GM20431 (cell line): ENCODE results near the gene ANKRD7.

Experiments used
- in situ Hi-C: fragments of 300-500 bp; cut with MseI, MboI; formaldehyde crosslinking; loops from one replicate; pipeline ENCODE4 v1.15.0; 2020; ENCODE audit warnings: low sequenced_read_pairs; ENCODE audit not compliant: unreplicated experiment

ANKRD7 gene, protein sequence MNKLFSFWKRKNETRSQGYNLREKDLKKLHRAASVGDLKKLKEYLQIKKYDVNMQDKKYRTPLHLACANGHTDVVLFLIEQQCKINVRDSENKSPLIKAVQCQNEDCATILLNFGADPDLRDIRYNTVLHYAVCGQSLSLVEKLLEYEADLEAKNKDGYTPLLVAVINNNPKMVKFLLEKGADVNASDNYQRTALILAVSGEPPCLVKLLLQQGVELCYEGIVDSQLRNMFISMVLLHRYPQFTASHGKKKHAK

GRCh38 chr7:118224521-118224920 is at the start of gene ANKRD7:
Gene ANKRD7, plus strand, starts transcription at chr7:118224704. Its CDS starts 127 bp downstream, at chr7:118224831.
- in situ Hi-C loops: no loop called here

GRCh38 chr7:118175740-118176139 is 48.8 kb upstream of the ANKRD7 start:
- in situ Hi-C loops: no loop called here

DNA sequence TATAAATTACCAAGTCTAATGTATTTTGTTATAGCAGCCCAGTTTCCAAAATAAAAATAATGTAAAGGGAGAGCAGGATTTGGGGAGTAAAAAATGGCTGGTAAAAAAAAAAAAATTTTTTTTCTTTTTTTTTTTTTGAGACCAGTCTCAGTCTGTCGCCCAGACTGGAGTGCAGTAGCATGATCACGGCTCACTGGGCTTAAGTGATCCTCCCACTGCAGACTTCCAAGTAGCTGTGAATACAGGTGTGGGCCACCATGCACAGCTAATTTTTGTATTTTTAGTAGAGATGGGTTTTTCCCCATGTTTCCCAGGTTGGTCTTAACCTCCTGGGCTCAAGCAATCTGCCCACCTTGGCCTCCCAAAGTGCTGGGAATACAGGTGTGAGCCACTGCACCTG is 45.3 kb upstream of the ANKRD7 start:
- in situ Hi-C loops: no loop called here

DNA sequence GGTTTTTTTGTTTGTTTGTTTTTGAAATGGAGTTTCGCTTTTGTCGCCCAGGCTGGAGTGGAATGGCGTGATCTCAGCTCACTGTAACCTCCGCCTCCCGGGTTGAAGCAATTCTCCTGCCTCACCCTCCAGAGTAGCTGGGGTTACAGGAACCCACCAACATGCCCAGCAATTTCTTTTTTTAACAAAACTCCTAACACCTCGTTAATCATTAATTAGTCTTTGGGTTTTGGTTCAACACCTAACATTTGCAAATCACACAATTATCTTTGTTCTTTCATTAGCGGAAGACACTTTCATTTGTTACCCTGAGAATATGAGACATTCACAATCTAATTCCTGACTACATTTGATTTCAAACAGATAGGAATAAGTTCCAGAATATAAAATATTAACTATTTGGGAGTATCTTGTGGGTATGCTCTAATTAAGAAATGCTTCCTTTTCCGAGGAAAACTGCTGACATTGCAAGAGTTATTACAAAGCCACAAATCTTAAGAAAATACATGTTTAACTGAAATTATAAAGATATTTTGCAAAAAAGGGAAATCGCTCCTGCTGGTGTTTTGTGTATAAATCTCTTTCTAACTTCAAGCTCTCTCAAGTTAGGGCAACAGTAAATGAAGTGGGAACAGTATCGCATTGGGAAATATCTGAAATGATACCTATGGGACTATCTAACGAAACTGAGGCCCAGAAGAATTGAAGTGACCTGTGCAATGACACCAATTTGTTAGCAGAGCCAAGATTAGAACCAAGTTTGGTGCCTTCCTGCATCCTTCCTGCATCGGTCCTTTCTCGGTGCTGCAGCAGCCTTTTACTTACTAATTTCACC is 41.7 kb upstream of the ANKRD7 start:
- in situ Hi-C loops: no loop called here

- in situ Hi-C loops: no loop called here
These were observed 41.1 kb upstream of the ANKRD7 start for GRCh38 chr7:118183428-118183785.

GRCh38 chr7:118183786-118184564 is 40.5 kb upstream of the ANKRD7 start, which contains the start of gene LSM8:
Gene LSM8, plus strand, starts transcription at chr7:118184164. Its CDS starts 60 bp downstream, at chr7:118184224.
- in situ Hi-C loops: no loop called here

GRCh38 chr7:118184565-118184940 is 40.0 kb upstream of the ANKRD7 start:
- in situ Hi-C loops: no loop called here

- in situ Hi-C loops: no loop called here
These were observed 39.2 kb upstream of the ANKRD7 start for GRCh38 chr7:118185163-118185860.

DNA sequence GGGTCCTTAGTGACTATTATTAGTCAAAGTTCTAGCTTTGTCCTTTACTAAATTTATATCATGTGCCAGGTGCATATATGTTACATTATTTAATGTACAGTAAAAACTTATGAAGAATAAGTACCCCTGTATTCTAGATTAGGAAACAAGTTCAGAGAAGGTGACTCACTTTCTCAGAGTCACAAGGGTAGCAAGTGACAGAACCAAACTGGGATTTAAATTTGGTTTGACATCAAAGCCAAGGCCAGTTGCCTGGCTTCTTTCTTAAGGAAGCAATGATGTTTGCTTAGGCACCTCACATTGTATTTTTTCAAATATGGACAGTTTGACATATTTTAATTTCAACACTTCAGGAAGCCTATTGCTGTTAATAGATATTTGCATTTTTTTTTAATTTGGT is 38.0 kb upstream of the ANKRD7 start:
- in situ Hi-C loops: no loop called here

DNA sequence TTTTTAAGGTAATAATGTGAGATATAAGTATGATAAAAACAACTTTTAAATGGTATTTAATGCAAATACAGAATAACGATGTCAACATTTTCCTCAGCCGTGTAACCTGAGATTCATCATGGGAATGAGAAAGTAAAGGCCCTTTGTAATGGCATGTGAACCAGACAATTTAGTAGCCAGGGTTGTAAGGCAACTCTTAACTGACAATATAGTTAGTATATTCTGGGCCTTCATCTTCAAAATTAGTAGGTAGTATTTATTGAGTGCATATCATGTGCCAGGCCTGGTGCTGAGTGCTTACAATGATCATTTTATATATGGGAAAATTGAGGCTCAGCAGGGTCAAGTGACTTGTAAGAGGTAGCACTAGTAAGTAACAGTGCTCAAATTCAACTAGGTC is 29.9 kb upstream of the ANKRD7 start:
- in situ Hi-C loops: no loop called here

DNA sequence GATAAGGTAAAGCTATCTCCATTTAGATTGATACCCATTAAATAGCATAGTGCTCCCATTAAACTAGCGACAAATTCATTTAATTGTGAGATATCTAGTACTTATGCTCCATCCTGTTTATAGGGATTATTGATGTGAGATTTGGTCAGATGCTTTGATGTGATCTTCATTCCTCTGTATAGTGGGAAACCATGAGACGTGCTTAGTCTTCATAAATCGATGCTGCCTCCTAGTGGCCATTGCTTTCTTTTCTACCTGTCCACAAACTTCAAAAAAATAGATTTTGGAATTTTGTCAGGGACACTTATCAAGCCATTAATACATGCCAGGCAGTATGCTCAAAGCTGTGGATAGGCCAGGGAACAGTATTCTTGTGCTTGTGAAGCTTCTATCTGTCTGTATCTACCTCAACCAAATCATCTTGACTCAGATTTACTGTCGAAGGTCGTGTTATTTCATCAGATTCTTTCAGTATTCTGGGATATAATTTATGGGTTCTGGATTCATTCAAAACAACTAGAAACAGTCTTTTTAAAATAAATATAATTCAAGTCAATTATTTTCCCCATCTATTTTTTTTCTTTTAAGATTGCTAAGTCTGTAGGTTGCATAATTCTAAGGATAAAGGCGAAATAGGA is 28.5 kb upstream of the ANKRD7 start:
- in situ Hi-C loops: no loop called here

GRCh38 chr7:118202061-118202460 is 22.4 kb upstream of the ANKRD7 start:
- in situ Hi-C loops: no loop called here

DNA sequence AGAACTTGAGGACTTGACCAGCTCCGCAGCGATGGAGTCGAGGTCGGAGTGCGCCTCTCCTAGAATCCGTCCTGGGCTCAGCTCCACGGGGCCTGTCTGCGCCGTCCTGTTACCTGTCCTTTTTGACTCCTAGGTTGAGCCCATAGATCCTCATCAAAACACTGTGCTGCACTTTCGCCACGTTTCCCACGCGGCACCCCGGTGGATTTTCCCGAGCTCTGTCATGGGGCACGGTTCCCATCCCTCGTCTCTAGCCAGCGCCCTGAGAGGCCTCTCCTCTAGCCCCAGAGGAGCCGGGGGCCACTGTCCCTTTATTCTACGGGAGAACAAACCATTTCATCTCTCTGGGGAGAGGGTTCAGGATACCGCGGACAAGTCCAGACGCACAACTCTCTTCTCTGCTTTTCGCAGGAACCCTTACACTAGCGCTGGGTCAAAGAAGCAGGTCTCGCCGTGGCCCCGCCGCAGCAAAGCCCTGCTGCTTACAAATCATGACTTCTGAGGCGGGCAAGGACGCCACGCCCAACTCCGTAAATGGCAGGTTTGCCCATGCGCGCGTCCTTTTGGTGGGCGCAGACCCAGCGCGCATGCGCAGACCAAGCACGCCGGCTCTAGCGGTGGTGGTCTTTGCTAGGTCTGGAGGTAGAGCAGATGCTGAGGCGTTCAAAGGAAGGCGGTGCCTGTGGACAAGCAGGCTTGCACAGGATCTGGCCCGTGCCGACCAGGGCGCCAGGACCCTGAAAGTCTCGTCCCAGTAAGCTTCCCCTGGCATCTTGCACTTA is 10.3 kb upstream of the ANKRD7 start:
- in situ Hi-C loops: no loop called here

DNA sequence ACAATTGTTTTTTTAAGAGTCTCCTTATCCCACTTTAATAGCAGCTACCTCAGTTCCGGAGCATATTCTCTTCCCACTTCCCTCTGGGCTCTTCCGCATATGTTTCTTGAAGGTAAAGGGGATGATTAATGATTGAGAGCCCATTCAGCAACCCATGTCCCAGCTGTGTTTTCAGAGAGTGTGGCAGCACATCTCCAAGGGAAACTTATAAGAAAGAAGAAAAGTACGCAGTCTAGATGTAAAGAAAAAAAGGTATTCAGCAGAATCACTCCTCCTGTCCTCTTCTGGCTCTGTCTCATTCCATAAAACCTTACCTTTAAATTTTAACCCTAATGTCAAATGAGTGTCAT is 9.7 kb upstream of the ANKRD7 start:
- in situ Hi-C loops: no loop called here

GRCh38 chr7:118217210-118217619 is 7.3 kb upstream of the ANKRD7 start:
- in situ Hi-C loops: no loop called here

GRCh38 chr7:118218413-118219156 is 5.9 kb upstream of the ANKRD7 start:
- in situ Hi-C loops: no loop called here

- in situ Hi-C loops: no loop called here
These were observed 5.4 kb upstream of the ANKRD7 start for GRCh38 chr7:118219157-118219512.

GRCh38 chr7:118220583-118220982 is 3.9 kb upstream of the ANKRD7 start:
- in situ Hi-C loops: no loop called here

DNA sequence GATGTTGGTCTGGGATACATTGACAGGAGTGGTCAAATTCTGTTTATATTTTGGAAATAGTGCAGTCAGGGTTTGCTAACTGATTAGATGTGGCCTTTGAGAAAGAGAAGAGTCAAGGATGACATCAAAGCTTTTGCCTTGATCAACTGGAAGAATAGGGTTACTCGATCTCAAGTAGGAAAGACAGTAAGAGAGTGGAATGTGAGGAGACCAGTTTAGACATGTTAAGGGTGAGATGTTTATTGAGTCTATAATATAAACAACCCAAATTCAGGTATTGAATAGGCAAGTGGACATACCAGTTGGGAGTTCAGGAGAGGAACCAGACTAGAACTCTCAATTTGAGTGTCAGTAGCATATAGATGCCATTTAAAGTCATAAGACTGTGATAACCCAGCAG is 1.9 kb upstream of the ANKRD7 start:
- in situ Hi-C loops: no loop called here
